GM12878 (cell line): ENCODE results near the gene PADI3. TPM values are rescaled to one million over a fixed set of nuclear protein-coding genes. Genes with fewer than 3 reads are reported as not detected.

Experiments used
- JUND ChIP-seq: IDR thresholded peaks from 2 replicates; pipeline ENCODE4 v1.6.1; 2012; ENCODE audit warnings: low read depth, mild to moderate bottlenecking, low read length, improper control_type of control experiment, moderate library complexity
- polyA plus RNA-seq, 11 experiments: library from polyadenylated mRNA; depleted of rRNA in 4 of 11; unstranded in 6 of 11; stranded (reverse) in 5 of 11; fragments of >200 nt; fragmentation: Nextera tagmentation in 4 of 11; fragmentation: Illumina TruSeq in 1 of 11; extraction: Ambion mirVana in 4 of 11; extraction: Trizol in 1 of 11; gene quantifications; 1 replicate in 1 of 11; 2 replicates in 10 of 11; pipeline versions ENCODE4 v1.2.1 to v1.2.3, GENCODE V29; 2011 to 2016; ENCODE audit warnings: inconsistent platforms in 2 of 11, missing spikeins in 2 of 11, low read depth in 1 of 11
- total RNA-seq, 4 experiments: library from RNA; depleted of rRNA in 3 of 4; stranded (reverse); fragments of >200 nt in 3 of 4; fragmentation: Illumina TruSeq in 1 of 4; extraction: Trizol in 1 of 4; gene quantifications; 2 replicates each; pipeline versions ENCODE4 v1.2.1 to v1.2.3, GENCODE V29; 2013 to 2021
- TF ChIP-seq, protein P1 (sequence below): fragments of 450-650 bp; formaldehyde crosslinking; IDR thresholded peaks from 2 replicates; pipeline ENCODE4 v1.4.0; 2022; ENCODE audit warnings: mild to moderate bottlenecking, moderate library complexity
- TF ChIP-seq, protein P2 (sequence below): IDR thresholded peaks from 2 replicates; pipeline ENCODE4 v1.6.1; 2012; ENCODE audit warnings: improper control_type of control experiment, low read depth, low read length; ENCODE audit not compliant: insufficient replicate concordance

PADI3 gene
- total and polyA plus RNA-seq, 10 of the 15 experiments (the other 5 are each of a cell fraction or from before 2014, with no cell fraction given) = 0.01 TPM; not detected in 9

DNA sequence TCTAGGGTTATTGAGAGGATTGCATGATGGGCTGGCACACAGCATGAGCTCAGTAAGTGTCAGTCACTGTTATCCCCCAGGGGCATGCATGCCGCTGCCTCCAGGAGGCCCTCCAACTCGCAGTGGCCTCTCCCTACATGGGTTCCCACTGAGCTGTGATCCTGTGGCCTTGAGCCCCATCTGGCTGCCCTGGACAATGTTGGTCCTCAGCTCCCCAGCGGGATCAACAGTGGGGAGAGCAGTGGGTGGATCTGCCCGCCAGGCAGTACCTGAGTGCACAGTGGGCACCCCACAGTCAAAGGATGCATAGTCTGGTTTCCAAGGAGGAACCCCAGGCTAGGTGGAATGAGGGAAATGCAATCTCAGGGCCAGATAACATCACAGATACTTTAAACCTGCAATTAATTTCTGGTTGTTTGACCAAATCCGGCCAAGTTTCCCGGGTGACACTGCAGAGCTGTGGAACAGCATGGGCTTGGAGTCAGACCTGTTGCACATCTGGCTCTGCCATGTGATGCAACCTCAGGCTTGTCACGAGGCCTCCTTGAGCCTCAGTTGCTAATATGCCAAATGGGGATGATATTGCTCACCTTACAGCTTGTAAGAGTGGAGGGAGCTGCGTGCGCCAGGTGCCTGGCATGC is 9.3 kb downstream of the PADI3 start (continued):
- TF ChIP-seq, protein P1, sequence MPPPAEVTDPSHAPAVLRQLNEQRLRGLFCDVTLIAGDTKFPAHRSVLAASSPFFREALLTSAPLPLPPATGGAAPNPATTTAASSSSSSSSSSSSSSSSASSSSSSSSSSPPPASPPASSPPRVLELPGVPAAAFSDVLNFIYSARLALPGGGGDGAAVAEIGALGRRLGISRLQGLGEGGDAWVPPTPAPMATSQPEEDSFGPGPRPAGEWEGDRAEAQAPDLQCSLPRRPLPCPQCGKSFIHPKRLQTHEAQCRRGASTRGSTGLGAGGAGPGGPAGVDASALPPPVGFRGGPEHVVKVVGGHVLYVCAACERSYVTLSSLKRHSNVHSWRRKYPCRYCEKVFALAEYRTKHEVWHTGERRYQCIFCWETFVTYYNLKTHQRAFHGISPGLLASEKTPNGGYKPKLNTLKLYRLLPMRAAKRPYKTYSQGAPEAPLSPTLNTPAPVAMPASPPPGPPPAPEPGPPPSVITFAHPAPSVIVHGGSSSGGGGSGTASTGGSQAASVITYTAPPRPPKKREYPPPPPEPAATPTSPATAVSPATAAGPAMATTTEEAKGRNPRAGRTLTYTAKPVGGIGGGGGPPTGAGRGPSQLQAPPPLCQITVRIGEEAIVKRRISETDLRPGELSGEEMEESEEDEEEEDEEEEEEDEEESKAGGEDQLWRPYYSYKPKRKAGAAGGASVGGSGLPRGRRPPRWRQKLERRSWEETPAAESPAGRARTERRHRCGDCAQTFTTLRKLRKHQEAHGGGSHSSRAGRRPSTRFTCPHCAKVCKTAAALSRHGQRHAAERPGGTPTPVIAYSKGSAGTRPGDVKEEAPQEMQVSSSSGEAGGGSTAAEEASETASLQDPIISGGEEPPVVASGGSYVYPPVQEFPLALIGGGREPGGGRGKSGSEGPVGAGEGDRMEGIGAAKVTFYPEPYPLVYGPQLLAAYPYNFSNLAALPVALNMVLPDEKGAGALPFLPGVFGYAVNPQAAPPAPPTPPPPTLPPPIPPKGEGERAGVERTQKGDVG (CRISPR knock-in tag) = no peak
- TF ChIP-seq, protein P2, sequence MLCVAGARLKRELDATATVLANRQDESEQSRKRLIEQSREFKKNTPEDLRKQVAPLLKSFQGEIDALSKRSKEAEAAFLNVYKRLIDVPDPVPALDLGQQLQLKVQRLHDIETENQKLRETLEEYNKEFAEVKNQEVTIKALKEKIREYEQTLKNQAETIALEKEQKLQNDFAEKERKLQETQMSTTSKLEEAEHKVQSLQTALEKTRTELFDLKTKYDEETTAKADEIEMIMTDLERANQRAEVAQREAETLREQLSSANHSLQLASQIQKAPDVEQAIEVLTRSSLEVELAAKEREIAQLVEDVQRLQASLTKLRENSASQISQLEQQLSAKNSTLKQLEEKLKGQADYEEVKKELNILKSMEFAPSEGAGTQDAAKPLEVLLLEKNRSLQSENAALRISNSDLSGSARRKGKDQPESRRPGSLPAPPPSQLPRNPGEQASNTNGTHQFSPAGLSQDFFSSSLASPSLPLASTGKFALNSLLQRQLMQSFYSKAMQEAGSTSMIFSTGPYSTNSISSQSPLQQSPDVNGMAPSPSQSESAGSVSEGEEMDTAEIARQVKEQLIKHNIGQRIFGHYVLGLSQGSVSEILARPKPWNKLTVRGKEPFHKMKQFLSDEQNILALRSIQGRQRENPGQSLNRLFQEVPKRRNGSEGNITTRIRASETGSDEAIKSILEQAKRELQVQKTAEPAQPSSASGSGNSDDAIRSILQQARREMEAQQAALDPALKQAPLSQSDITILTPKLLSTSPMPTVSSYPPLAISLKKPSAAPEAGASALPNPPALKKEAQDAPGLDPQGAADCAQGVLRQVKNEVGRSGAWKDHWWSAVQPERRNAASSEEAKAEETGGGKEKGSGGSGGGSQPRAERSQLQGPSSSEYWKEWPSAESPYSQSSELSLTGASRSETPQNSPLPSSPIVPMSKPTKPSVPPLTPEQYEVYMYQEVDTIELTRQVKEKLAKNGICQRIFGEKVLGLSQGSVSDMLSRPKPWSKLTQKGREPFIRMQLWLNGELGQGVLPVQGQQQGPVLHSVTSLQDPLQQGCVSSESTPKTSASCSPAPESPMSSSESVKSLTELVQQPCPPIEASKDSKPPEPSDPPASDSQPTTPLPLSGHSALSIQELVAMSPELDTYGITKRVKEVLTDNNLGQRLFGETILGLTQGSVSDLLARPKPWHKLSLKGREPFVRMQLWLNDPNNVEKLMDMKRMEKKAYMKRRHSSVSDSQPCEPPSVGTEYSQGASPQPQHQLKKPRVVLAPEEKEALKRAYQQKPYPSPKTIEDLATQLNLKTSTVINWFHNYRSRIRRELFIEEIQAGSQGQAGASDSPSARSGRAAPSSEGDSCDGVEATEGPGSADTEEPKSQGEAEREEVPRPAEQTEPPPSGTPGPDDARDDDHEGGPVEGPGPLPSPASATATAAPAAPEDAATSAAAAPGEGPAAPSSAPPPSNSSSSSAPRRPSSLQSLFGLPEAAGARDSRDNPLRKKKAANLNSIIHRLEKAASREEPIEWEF = no peak
- TF ChIP-seq JUND = no peak
